Measurements from ENCODE around the gene SLC9A1. TPM values are rescaled to one million over a fixed set of nuclear protein-coding genes. Genes with fewer than 3 reads are reported as not detected.

Gene SLC9A1
- total RNA-seq, 2 donors from 2014 or later = 22.9 to 30.4 TPM

DNA sequence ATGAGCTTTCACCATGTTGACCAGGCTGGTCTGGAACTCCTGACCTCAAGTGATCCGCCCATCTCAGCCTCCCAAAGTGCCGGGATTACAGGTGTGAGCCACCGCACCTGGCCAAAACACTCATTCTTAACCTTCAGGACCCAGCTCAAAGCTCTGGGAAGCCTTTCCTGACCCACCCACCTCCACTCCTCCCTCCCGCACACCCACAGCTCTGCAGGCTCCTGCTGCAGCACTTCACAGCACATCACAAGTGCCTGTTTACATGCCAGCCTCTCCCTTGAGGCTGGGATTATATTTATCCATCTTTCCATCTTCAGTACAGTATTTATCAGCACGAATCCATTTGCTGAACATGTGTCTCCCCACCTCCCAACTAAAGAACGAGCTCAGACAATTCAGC, 14.9 kb downstream of the SLC9A1 start:
- intact Hi-C loops (cut with DNase I) = no loop called here
- DNase-seq (ENCODE audit: low spot score) = no peak
- 89% methylated on average over 6 of the region's 6 CpGs for WGBS
- H3K27ac ChIP-seq = no peak overlapping the region
- peaks cover 7% of the 10 kb centered on the region for H3K4me1 ChIP-seq (replicated peaks)
- H3K27me3 ChIP-seq (replicated peaks; ENCODE audit: insufficient read depth) = no peaks in the 10 kb centered on the region
- TF ChIP-seq POLR2A (IDR thresholded peaks at IDR 0.05) = no peak
- TF ChIP-seq, protein P1, sequence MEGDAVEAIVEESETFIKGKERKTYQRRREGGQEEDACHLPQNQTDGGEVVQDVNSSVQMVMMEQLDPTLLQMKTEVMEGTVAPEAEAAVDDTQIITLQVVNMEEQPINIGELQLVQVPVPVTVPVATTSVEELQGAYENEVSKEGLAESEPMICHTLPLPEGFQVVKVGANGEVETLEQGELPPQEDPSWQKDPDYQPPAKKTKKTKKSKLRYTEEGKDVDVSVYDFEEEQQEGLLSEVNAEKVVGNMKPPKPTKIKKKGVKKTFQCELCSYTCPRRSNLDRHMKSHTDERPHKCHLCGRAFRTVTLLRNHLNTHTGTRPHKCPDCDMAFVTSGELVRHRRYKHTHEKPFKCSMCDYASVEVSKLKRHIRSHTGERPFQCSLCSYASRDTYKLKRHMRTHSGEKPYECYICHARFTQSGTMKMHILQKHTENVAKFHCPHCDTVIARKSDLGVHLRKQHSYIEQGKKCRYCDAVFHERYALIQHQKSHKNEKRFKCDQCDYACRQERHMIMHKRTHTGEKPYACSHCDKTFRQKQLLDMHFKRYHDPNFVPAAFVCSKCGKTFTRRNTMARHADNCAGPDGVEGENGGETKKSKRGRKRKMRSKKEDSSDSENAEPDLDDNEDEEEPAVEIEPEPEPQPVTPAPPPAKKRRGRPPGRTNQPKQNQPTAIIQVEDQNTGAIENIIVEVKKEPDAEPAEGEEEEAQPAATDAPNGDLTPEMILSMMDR (IDR thresholded peaks at IDR 0.05) = no peak
- no peak for TF ChIP-seq POLR2AphosphoS5 (IDR thresholded peaks at IDR 0.05)
- no peaks in the 10 kb centered on the region for H3K9me3 ChIP-seq
- no peaks in the 10 kb centered on the region for H3K36me3 ChIP-seq
- no peak overlapping the region for H3K4me3 ChIP-seq

DNA sequence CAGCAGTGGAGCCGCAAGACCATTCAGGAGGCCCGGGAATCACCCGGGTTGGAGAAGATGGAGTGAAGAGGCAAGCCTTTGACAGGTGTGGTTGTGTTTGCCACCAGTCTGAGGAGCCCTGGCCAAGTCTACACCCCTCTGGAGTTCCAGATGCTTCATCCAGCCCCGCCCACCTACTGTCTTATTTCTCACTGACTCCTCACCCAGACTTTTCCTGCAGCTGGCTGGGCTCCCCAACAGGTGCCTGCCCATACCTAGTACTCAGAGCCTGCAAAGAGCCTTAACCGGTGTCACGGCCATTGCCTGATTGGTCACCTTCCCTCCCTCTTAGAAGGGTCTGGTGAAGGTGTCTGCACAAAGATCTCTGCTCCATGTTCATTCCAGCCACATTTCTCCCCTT, 16.0 kb downstream of the SLC9A1 start:
- intact Hi-C loops (cut with DNase I) = no loop called here
- H3K4me3 ChIP-seq = no peak overlapping the region
- WGBS = 74% methylated on average over 5 of the region's 6 CpGs
- peaks cover 7% of the 10 kb centered on the region for H3K4me1 ChIP-seq (replicated peaks)
- no peaks in the 10 kb centered on the region for H3K27me3 ChIP-seq (replicated peaks; ENCODE audit: insufficient read depth)
- DNase-seq (ENCODE audit: low spot score) = no peak
- H3K27ac ChIP-seq = no peak overlapping the region
- H3K36me3 ChIP-seq = no peaks in the 10 kb centered on the region
- H3K9me3 ChIP-seq = no peaks in the 10 kb centered on the region
- TF ChIP-seq POLR2AphosphoS5 (IDR thresholded peaks at IDR 0.05) (no peak), POLR2A (IDR thresholded peaks at IDR 0.05) (no peak)
- TF ChIP-seq, protein P1 (IDR thresholded peaks at IDR 0.05) = no peak

DNA sequence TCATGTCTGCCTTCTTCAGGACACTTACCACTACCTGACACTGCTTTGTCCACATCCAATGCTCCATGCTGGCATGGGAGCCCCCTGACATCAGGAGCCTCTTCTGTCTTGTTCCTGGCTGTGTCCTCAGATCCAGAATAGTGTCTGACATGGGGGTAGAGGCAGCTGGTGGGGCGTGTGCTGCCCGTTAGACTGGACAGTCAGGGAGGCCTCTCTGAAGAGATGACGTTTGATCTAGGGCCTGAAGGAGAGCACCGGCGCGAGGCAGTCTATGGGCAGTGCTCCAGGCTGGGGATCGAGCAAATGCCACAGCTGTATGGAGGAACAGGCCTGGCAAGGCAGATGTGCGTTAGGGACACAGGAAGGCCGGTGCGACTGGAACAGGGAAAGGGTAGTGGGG, 16.6 kb downstream of the SLC9A1 start:
- H3K4me1 ChIP-seq (replicated peaks) = peaks cover 7% of the 10 kb centered on the region
- intact Hi-C loops (cut with DNase I) = no loop called here
- 66% methylated on average over 10 of the region's 10 CpGs for WGBS

DNA sequence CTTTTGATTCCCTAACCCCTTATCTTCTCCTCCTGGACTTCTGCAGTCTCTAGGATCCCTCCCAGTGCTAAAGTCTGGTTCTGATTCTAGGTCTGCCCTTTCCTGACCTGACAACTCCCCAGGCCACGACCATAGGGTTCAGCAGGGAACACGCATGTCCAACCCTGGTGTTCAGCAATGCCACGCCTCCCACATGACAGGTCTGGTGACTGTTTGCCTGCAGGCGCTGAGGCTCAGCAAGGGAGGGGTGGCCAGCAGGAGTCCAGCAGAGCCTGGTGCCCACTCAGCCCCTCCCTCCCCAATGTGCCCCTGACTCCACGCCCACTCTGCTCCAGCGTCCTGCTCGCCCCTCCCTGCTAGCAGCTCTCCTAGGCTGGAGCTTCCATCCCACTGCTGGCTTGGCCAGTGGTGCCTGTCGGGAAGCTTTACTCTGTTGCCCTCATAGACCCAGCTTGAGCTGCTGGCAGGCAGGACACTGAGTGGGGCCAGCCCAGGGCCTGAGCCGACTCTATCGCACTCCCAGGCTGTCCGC, 17.3 kb downstream of the SLC9A1 start:
- Histone ChIP-seq H3K36me3 (no peaks in the 10 kb centered on the region), H3K4me1 (replicated peaks) (peaks cover 7% of the 10 kb centered on the region), H3K27me3 (replicated peaks; ENCODE audit: insufficient read depth) (no peaks in the 10 kb centered on the region), H3K27ac (no peak overlapping the region), H3K4me3 (no peak overlapping the region), H3K9me3 (no peaks in the 10 kb centered on the region)
- WGBS = 55% methylated on average over 11 of the region's 11 CpGs
- intact Hi-C loops (cut with DNase I) = no loop called here
- TF ChIP-seq, protein P1 (IDR thresholded peaks at IDR 0.05) = no peak
- TF ChIP-seq POLR2A (IDR thresholded peaks at IDR 0.05) (no peak), POLR2AphosphoS5 (IDR thresholded peaks at IDR 0.05) (no peak)
- DNase-seq (ENCODE audit: low spot score) = no peak

More for the DNA sequence above, 16.6 kb downstream of the SLC9A1 start:
- Histone ChIP-seq H3K36me3 (no peaks in the 10 kb centered on the region), H3K9me3 (no peaks in the 10 kb centered on the region), H3K4me3 (no peak overlapping the region), H3K27me3 (replicated peaks; ENCODE audit: insufficient read depth) (no peaks in the 10 kb centered on the region), H3K27ac (no peak overlapping the region)
- TF ChIP-seq, protein P1 (IDR thresholded peaks at IDR 0.05) = no peak
- no peak for TF ChIP-seq POLR2A (IDR thresholded peaks at IDR 0.05)
- DNase-seq (ENCODE audit: low spot score) = no peak

DNA sequence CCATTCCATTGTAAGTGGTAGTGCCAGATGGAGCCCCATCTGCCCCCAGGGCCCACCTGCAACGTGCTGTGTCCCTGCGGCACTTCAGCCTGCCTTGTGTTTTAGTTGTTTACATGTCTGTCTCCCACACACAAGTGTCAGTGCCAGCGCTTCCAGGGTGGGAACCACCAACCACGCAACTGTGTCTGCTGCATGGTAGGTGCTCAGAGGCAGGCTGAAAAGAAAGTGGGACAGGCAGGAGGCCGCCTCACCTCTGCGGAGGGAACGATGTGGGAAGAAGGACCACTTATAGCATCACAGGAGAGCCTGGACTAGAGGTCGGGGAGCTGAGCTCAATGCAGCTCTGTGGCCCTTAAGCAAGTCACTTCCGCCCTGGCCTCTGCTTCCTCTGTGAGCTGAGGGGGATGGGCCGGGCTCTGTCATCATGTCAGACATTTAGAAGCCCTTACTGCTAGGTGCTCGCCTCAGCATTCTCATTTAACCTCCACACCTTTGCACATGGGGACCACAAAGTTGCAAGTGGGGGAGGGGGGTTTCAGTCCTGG, 17.9 kb downstream of the SLC9A1 start:
- H3K27ac ChIP-seq = no peak overlapping the region
- no peaks in the 10 kb centered on the region for H3K9me3 ChIP-seq
- no peaks in the 10 kb centered on the region for H3K36me3 ChIP-seq
- no peak for DNase-seq (ENCODE audit: low spot score)
- intact Hi-C loops (cut with DNase I) = no loop called here
- H3K4me1 ChIP-seq (replicated peaks) = peaks cover 3% of the 10 kb centered on the region
- TF ChIP-seq POLR2AphosphoS5 (IDR thresholded peaks at IDR 0.05) (no peak), POLR2A (IDR thresholded peaks at IDR 0.05) (no peak)
- TF ChIP-seq, protein P1 (IDR thresholded peaks at IDR 0.05) = no peak
- H3K4me3 ChIP-seq = no peak overlapping the region
- H3K27me3 ChIP-seq (replicated peaks; ENCODE audit: insufficient read depth) = no peaks in the 10 kb centered on the region
- WGBS = 71% methylated on average over 10 of the region's 11 CpGs
